Measurements from ENCODE around the gene ADNP2. TPM values are rescaled to one million over a fixed set of nuclear protein-coding genes. Genes with fewer than 3 reads are reported as not detected.

Gene ADNP2
- total and polyA plus RNA-seq, 2 donors = 8.0 to 9.7 TPM

- WGBS = 99% methylated on average over 1 of the region's 1 CpG
- H3K36me3 ChIP-seq (ENCODE audit: control insufficient read depth in 2 of 2, insufficient read depth in 2 of 2, low read length in 1 of 2) = peaks cover 25 to 35% of the 10 kb centered on the region in 2 donors
- no peaks in the 10 kb centered on the region for H3K4me1 ChIP-seq (ENCODE audit: control insufficient read depth in 2 of 2, insufficient read depth in 2 of 2, low read length in 2 of 2)
- DNase-seq (ENCODE audit: low read depth in 6 of 9, low spot score in 9 of 9) = no peak
- no peak overlapping the region for H3K4me3 ChIP-seq (ENCODE audit: low read length in 2 of 2)
- H3K27me3 ChIP-seq (ENCODE audit: control insufficient read depth in 2 of 2, insufficient read depth in 1 of 2, low read length in 1 of 2) = no peaks in the 10 kb centered on the region
- H3K9me3 ChIP-seq (ENCODE audit: control insufficient read depth in 2 of 2, insufficient read depth in 1 of 2, low read length in 1 of 2) = no peaks in the 10 kb centered on the region
- H3K27ac ChIP-seq (ENCODE audit: low read depth in 1 of 2, low read length in 1 of 2) = no peak overlapping the region
These were observed 24.1 kb downstream of the ADNP2 start for GRCh38 chr18:80133124-80133523.

GRCh38 chr18:80135136-80135535 is 26.1 kb downstream of the ADNP2 start:
- Histone ChIP-seq H3K27ac (ENCODE audit: low read depth in 1 of 2, low read length in 1 of 2) (no peak overlapping the region), H3K9me3 (ENCODE audit: control insufficient read depth in 2 of 2, insufficient read depth in 1 of 2, low read length in 1 of 2) (no peaks in the 10 kb centered on the region), H3K27me3 (ENCODE audit: control insufficient read depth in 2 of 2, insufficient read depth in 1 of 2, low read length in 1 of 2) (no peaks in the 10 kb centered on the region), H3K4me3 (ENCODE audit: low read length in 2 of 2) (no peak overlapping the region), H3K4me1 (ENCODE audit: control insufficient read depth in 2 of 2, insufficient read depth in 2 of 2, low read length in 2 of 2) (no peaks in the 10 kb centered on the region), H3K36me3 (ENCODE audit: control insufficient read depth in 2 of 2, insufficient read depth in 2 of 2, low read length in 1 of 2) (peaks cover 28 to 45% of the 10 kb centered on the region in 2 donors)
- no peak for DNase-seq (ENCODE audit: low read depth in 6 of 9, low spot score in 9 of 9)
- WGBS = 94% methylated on average over 1 of the region's 1 CpG

GRCh38 chr18:80136679-80137078 is 27.6 kb downstream of the ADNP2 start:
- Histone ChIP-seq H3K27me3 (ENCODE audit: control insufficient read depth in 2 of 2, insufficient read depth in 1 of 2, low read length in 1 of 2) (no peaks in the 10 kb centered on the region), H3K36me3 (ENCODE audit: control insufficient read depth in 2 of 2, insufficient read depth in 2 of 2, low read length in 1 of 2) (peaks cover 30 to 45% of the 10 kb centered on the region in 2 donors), H3K9me3 (ENCODE audit: control insufficient read depth in 2 of 2, insufficient read depth in 1 of 2, low read length in 1 of 2) (no peaks in the 10 kb centered on the region), H3K27ac (ENCODE audit: low read depth in 1 of 2, low read length in 1 of 2) (no peak overlapping the region), H3K4me3 (ENCODE audit: low read length in 2 of 2) (no peak overlapping the region), H3K4me1 (ENCODE audit: control insufficient read depth in 2 of 2, insufficient read depth in 2 of 2, low read length in 2 of 2) (no peaks in the 10 kb centered on the region)
- WGBS = 98% methylated on average over 8 of the region's 8 CpGs
- no peak for DNase-seq (ENCODE audit: low read depth in 6 of 9, low spot score in 9 of 9)

GRCh38 chr18:80137137-80137536 is 28.1 kb downstream of the ADNP2 start:
- Histone ChIP-seq H3K36me3 (ENCODE audit: control insufficient read depth in 2 of 2, insufficient read depth in 2 of 2, low read length in 1 of 2) (peaks cover 30 to 45% of the 10 kb centered on the region in 2 donors), H3K27ac (ENCODE audit: low read depth in 1 of 2, low read length in 1 of 2) (no peak overlapping the region), H3K9me3 (ENCODE audit: control insufficient read depth in 2 of 2, insufficient read depth in 1 of 2, low read length in 1 of 2) (no peaks in the 10 kb centered on the region), H3K4me3 (ENCODE audit: low read length in 2 of 2) (no peak overlapping the region), H3K27me3 (ENCODE audit: control insufficient read depth in 2 of 2, insufficient read depth in 1 of 2, low read length in 1 of 2) (no peaks in the 10 kb centered on the region), H3K4me1 (ENCODE audit: control insufficient read depth in 2 of 2, insufficient read depth in 2 of 2, low read length in 2 of 2) (no peaks in the 10 kb centered on the region)
- 95% methylated on average over 14 of the region's 14 CpGs for WGBS
- no peak for DNase-seq (ENCODE audit: low read depth in 6 of 9, low spot score in 9 of 9)

- Histone ChIP-seq H3K4me1 (ENCODE audit: control insufficient read depth in 2 of 2, insufficient read depth in 2 of 2, low read length in 2 of 2) (no peaks in the 10 kb centered on the region), H3K27me3 (ENCODE audit: control insufficient read depth in 2 of 2, insufficient read depth in 1 of 2, low read length in 1 of 2) (no peaks in the 10 kb centered on the region), H3K27ac (ENCODE audit: low read depth in 1 of 2, low read length in 1 of 2) (no peak overlapping the region), H3K36me3 (ENCODE audit: control insufficient read depth in 2 of 2, insufficient read depth in 2 of 2, low read length in 1 of 2) (peaks cover 30 to 44% of the 10 kb centered on the region in 2 donors), H3K4me3 (ENCODE audit: low read length in 2 of 2) (no peak overlapping the region), H3K9me3 (ENCODE audit: control insufficient read depth in 2 of 2, insufficient read depth in 1 of 2, low read length in 1 of 2) (no peaks in the 10 kb centered on the region)
- DNase-seq (ENCODE audit: low read depth in 6 of 9, low spot score in 9 of 9) = no peak
- 97% methylated on average over 12 of the region's 12 CpGs for WGBS
These were observed 28.9 kb downstream of the ADNP2 start for GRCh38 chr18:80137976-80138375.

- Histone ChIP-seq H3K4me3 (ENCODE audit: low read length in 2 of 2) (no peak overlapping the region), H3K27me3 (ENCODE audit: control insufficient read depth in 2 of 2, insufficient read depth in 1 of 2, low read length in 1 of 2) (no peaks in the 10 kb centered on the region), H3K36me3 (ENCODE audit: control insufficient read depth in 2 of 2, insufficient read depth in 2 of 2, low read length in 1 of 2) (peaks cover 30 to 35% of the 10 kb centered on the region in 2 donors), H3K9me3 (ENCODE audit: control insufficient read depth in 2 of 2, insufficient read depth in 1 of 2, low read length in 1 of 2) (no peaks in the 10 kb centered on the region), H3K27ac (ENCODE audit: low read depth in 1 of 2, low read length in 1 of 2) (no peak overlapping the region), H3K4me1 (ENCODE audit: control insufficient read depth in 2 of 2, insufficient read depth in 2 of 2, low read length in 2 of 2) (no peaks in the 10 kb centered on the region)
- no peak for DNase-seq (ENCODE audit: low read depth in 6 of 9, low spot score in 9 of 9)
- WGBS = 90% methylated on average over 5 of the region's 5 CpGs
These were observed 31.5 kb downstream of the ADNP2 start for GRCh38 chr18:80140455-80140985.

GRCh38 chr18:80143881-80144280 is 34.8 kb downstream of the ADNP2 start:
- DNase-seq (ENCODE audit: low read depth in 6 of 9, low spot score in 9 of 9) = no peak
- peaks cover 2 to 6% of the 10 kb centered on the region in 2 donors for H3K4me1 ChIP-seq (ENCODE audit: control insufficient read depth in 2 of 2, insufficient read depth in 2 of 2, low read length in 2 of 2)
- H3K36me3 ChIP-seq (ENCODE audit: control insufficient read depth in 2 of 2, insufficient read depth in 2 of 2, low read length in 1 of 2) = peaks cover 5% of the 10 kb centered on the region in 2 donors
- H3K4me3 ChIP-seq (ENCODE audit: low read length in 2 of 2) = no peak overlapping the region
- H3K27me3 ChIP-seq (ENCODE audit: control insufficient read depth in 2 of 2, insufficient read depth in 1 of 2, low read length in 1 of 2) = peaks cover 0 to 19% of the 10 kb centered on the region in 2 donors
- no peak overlapping the region for H3K27ac ChIP-seq (ENCODE audit: low read depth in 1 of 2, low read length in 1 of 2)
- WGBS = 89% methylated on average over 2 of the region's 2 CpGs
- no peaks in the 10 kb centered on the region for H3K9me3 ChIP-seq (ENCODE audit: control insufficient read depth in 2 of 2, insufficient read depth in 1 of 2, low read length in 1 of 2)

GRCh38 chr18:80145196-80145804 is 36.2 kb downstream of the ADNP2 start:
- no peak for DNase-seq (ENCODE audit: low read depth in 6 of 9, low spot score in 9 of 9)
- Histone ChIP-seq H3K36me3 (ENCODE audit: control insufficient read depth in 2 of 2, insufficient read depth in 2 of 2, low read length in 1 of 2) (peaks cover 0 to 2% of the 10 kb centered on the region in 2 donors), H3K9me3 (ENCODE audit: control insufficient read depth in 2 of 2, insufficient read depth in 1 of 2, low read length in 1 of 2) (no peaks in the 10 kb centered on the region), H3K27ac (ENCODE audit: low read depth in 1 of 2, low read length in 1 of 2) (no peak overlapping the region), H3K4me3 (ENCODE audit: low read length in 2 of 2) (no peak overlapping the region), H3K27me3 (ENCODE audit: control insufficient read depth in 2 of 2, insufficient read depth in 1 of 2, low read length in 1 of 2) (peaks cover 0 to 24% of the 10 kb centered on the region in 2 donors), H3K4me1 (ENCODE audit: control insufficient read depth in 2 of 2, insufficient read depth in 2 of 2, low read length in 2 of 2) (peaks cover 2 to 6% of the 10 kb centered on the region in 2 donors)
- WGBS = 97% methylated on average over 5 of the region's 5 CpGs

GRCh38 chr18:80147037-80147417 is 38.0 kb downstream of the ADNP2 start:
- peaks cover 0 to 31% of the 10 kb centered on the region in 2 donors for H3K27me3 ChIP-seq (ENCODE audit: control insufficient read depth in 2 of 2, insufficient read depth in 1 of 2, low read length in 1 of 2)
- no peak overlapping the region for H3K27ac ChIP-seq (ENCODE audit: low read depth in 1 of 2, low read length in 1 of 2)

More at GRCh38 chr18:80147037-80147417, 38.0 kb downstream of the ADNP2 start:
- Histone ChIP-seq H3K9me3 (ENCODE audit: control insufficient read depth in 2 of 2, insufficient read depth in 1 of 2, low read length in 1 of 2) (no peaks in the 10 kb centered on the region), H3K4me1 (ENCODE audit: control insufficient read depth in 2 of 2, insufficient read depth in 2 of 2, low read length in 2 of 2) (peaks cover 2 to 6% of the 10 kb centered on the region in 2 donors), H3K36me3 (ENCODE audit: control insufficient read depth in 2 of 2, insufficient read depth in 2 of 2, low read length in 1 of 2) (no peaks in the 10 kb centered on the region), H3K4me3 (ENCODE audit: low read length in 2 of 2) (peak overlapping the region; percentile 45 to 62)
- DNase-seq (ENCODE audit: low read depth in 6 of 9, low spot score in 9 of 9) = peak in 1 of 9 donors; percentile 7
- WGBS = 14% methylated on average over 12 of the region's 12 CpGs
